Muscle of leg (tissue), 11 donors: Measurements from ENCODE around the gene TCF25. TPM values are rescaled to one million over a fixed set of nuclear protein-coding genes. Genes with fewer than 3 reads are reported as not detected.
"Not testable (repeated sequence)": the region's sequence is repeated elsewhere in the genome, so short reads cannot be mapped to it uniquely, and the experiment has no call there.

Experiments used
- DNase-seq: peaks from one replicate; pipeline ENCODE4 v3.0.0; 2013
- H3K27ac ChIP-seq: one replicate; pipeline ENCODE4 v1.5.1; 2013; ENCODE audit warnings: mild to moderate bottlenecking, low read length, control low read depth
- H3K27me3 ChIP-seq: one replicate; pipeline ENCODE4 v1.6.1; 2013; ENCODE audit warnings: low read length; ENCODE audit not compliant: control insufficient read depth, insufficient read depth
- H3K36me3 ChIP-seq: one replicate; pipeline ENCODE4 v1.6.1; 2013; ENCODE audit warnings: low read length; ENCODE audit not compliant: control insufficient read depth, insufficient read depth
- H3K4me1 ChIP-seq: one replicate; pipeline ENCODE4 v1.6.1; 2013; ENCODE audit warnings: low read length; ENCODE audit not compliant: control insufficient read depth, insufficient read depth
- H3K4me3 ChIP-seq: one replicate; pipeline ENCODE4 v1.5.1; 2013; ENCODE audit warnings: low read length, control low read depth
- H3K9me3 ChIP-seq: replicated peaks from 2 replicates; pipeline ENCODE4 v1.6.1; 2013; ENCODE audit warnings: low read depth, low read length; ENCODE audit not compliant: control insufficient read depth
- WGBS: methylation state at CpG from one replicate; pipeline ENCODE4 v1.1.5; 2013; ENCODE audit warnings: missing lambda C conversion rate; ENCODE audit not compliant: insufficient coverage; 5-methylcytosine and 5-hydroxymethylcytosine counted together
- polyA plus RNA-seq, 8 donors: library from polyadenylated mRNA; unstranded; fragments of 120-200 nt; gene quantifications; one replicate each; pipeline versions ENCODE4 v1.2.1 to v1.2.3, GENCODE V29; 2013; ENCODE audit warnings: inconsistent platforms in 1 of 8, low replicate concordance in 1 of 8; ENCODE audit not compliant: insufficient read length in 8 of 8, insufficient read depth in 1 of 8
- total RNA-seq: library from RNA; stranded (reverse); fragments of 120-200 nt; gene quantifications from one replicate; pipeline ENCODE4 v1.2.4, GENCODE V29; 2013

Gene TCF25
- total and polyA plus RNA-seq, 9 donors = 104 to 141 (median 117) TPM

DNA sequence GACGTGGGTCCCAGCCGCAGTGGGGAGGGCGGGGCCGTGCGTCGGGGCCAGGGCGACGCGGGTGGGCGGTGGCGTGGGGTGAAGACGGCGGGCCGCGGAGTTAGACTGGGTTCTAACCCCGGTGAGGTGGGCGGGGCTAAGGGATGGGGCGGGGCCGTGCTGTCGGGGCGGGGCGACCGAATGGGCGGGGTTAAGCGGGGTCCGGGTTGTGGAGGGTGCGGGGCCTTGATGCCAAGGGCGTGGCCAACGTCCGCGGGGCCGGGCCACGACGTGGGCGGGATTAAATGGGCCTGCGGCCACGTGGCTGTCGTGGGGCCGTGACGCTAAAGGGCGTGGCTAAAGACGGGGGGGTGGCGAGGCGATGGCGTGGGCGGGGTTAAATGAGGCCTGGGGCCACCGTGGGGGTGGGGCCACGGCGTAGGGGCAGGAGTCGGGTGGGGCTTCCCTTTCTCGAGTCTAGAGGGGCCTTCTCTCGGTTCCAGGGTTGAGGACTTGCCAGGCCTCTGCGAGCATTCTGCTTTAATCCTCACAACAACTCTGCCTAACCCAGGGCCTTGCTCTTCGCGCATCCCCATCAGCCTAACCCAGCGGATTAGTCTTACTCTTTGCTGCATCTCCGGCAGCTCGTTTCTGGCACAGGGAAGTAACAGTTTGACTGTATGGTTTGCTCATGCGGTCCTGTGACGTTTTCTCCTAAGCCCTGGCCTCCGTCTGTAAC is 739 bp downstream of the TCF25 start:
- H3K27me3 ChIP-seq = no peaks in the 10 kb centered on the region
- WGBS = under 1% methylated on average over 54 of the region's 61 CpGs
- peak overlapping the region; percentile 88 for H3K4me3 ChIP-seq
- H3K9me3 ChIP-seq = no peaks in the 10 kb centered on the region
- peak; percentile 97 for DNase-seq
- peak overlapping the region; percentile 100 for H3K27ac ChIP-seq
- peaks cover 17% of the 10 kb centered on the region for H3K4me1 ChIP-seq
- H3K36me3 ChIP-seq = peaks cover 21% of the 10 kb centered on the region

DNA sequence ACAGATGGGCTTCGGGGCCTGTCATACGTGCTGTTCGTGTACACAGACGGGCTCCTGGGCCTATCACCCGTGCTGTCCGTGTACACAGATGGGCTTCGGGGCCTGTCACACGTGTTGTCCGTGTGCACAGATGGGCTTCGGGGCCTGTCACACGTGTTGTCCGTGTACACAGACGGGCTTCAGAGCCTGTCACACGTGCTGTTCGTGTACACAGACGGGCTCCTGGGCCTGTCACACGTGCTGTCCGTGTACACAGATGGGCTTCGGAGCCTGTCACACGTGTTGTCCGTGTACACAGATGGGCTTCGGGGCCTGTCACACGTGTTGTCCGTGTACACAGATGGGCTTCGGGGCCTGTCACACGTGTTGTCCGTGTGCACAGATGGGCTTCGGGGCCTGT is 5.7 kb downstream of the TCF25 start:
- H3K4me1 ChIP-seq, H3K9me3 ChIP-seq, H3K4me3 ChIP-seq, DNase-seq, H3K27ac ChIP-seq, H3K27me3 ChIP-seq: not testable (repeated sequence)
- peaks cover 61% of the 10 kb centered on the region for H3K36me3 ChIP-seq
- 98% methylated on average over 18 of the region's 28 CpGs for WGBS

DNA sequence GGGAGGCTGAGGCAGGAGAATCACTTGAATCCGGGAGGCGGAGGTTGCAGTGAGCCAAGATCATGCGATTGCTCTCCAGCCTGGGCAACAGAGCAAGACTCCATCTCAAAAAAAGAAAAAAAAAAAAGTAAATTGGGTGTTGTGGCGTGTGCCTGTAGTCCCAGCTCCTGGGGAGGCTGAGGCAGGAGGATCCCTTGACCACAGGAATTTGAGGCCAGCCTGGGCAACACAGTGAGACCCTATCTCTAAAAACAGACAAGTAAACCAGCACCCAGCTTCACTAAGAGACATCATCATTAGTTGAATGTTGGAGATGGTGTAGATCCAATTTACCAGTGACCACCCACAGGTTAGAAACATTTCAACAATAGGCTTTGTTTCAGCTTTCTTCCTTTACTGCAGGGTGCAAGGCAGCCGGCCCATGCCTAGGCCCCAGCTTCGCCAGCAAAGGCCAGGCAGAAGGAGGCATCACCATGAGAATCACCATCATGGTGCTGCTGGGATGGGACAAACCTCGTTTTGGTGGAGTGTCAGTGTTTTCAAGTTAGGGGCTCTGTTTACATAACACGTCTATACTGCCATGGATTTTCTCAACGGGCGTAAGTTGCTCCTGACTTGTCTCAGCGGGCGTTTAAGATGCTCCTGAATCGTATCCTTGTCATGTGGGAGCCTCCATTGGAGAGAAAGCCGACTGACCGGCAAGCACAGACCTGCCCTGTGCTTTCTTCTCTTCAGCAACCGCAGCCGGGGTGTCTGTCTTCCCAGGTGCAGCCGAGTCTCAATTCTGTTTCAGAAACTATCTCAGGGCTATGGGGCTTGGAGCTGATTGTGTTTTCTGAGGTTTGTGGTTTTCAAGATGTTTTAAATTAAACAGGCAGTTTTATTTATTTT is 7.3 kb downstream of the TCF25 start:
- H3K36me3 ChIP-seq = peaks cover 62% of the 10 kb centered on the region
- WGBS = 88% methylated on average over 10 of the region's 18 CpGs
- H3K4me1 ChIP-seq = no peaks in the 10 kb centered on the region
- H3K4me3 ChIP-seq = no peak overlapping the region
- H3K27me3 ChIP-seq = no peaks in the 10 kb centered on the region
- H3K9me3 ChIP-seq = no peaks in the 10 kb centered on the region
- H3K27ac ChIP-seq = no peak overlapping the region
- no peak for DNase-seq

DNA sequence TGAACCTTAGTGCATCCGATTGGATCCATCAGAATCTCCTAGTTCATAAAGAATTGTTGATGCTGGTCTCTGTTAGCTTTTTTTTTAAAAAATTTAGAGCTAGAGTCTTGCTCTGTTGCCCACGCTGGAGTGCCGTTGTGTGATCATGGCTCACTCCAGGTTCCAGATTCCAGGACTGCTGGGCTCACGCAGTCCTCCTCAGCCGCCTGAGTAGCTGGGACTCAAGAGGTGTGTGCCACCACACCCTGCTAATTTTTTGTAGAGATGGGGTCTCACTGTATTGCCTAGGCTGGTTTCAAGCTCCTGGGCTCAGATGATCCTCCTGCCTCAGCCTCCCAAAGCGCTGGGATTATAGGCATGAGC is 8.0 kb downstream of the TCF25 start:
- no peak for DNase-seq
- no peaks in the 10 kb centered on the region for H3K27me3 ChIP-seq
- H3K4me3 ChIP-seq = no peak overlapping the region
- WGBS = 86% methylated on average over 6 of the region's 6 CpGs
- no peaks in the 10 kb centered on the region for H3K4me1 ChIP-seq
- no peak overlapping the region for H3K27ac ChIP-seq
- H3K36me3 ChIP-seq = peaks cover 63% of the 10 kb centered on the region
- H3K9me3 ChIP-seq = no peaks in the 10 kb centered on the region

DNA sequence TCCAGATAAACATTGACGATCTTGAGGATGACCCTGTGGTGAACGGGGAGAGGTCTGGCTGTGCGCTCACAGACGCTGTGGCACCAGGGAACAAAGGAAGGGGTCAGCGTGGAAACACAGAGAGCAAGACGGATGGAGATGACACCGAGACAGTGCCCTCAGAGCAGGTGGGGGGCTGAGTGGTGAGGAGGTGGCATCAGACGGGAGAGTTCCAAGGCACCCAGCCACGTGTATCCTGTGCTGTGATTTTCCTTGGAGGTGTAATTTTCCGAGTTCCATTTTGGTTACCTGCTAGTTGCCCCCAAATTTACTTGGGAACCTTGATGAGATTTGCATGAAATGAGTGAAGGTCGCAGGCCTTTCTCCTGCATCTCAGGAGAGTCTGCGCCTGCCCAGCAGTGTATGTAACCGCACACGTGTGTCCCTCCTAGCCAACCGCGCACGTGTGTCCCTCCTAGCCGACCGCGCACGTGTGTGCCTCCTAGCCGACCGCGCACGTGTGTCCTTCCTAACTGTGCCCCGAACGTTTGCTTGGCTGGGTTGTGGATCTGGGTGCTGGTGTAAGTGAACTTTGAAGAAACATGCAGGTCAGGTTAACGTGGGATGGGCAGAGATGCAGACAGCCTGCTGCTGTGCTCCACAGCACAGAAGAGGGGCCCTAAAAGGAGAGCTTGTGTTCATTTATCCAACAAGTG is 10.1 kb downstream of the TCF25 start:
- H3K4me3 ChIP-seq = no peak overlapping the region
- DNase-seq = no peak
- H3K36me3 ChIP-seq = peaks cover 81% of the 10 kb centered on the region
- H3K27ac ChIP-seq = no peak overlapping the region
- WGBS = 93% methylated on average over 28 of the region's 28 CpGs
- H3K9me3 ChIP-seq = no peaks in the 10 kb centered on the region
- no peaks in the 10 kb centered on the region for H3K4me1 ChIP-seq
- no peaks in the 10 kb centered on the region for H3K27me3 ChIP-seq

DNA sequence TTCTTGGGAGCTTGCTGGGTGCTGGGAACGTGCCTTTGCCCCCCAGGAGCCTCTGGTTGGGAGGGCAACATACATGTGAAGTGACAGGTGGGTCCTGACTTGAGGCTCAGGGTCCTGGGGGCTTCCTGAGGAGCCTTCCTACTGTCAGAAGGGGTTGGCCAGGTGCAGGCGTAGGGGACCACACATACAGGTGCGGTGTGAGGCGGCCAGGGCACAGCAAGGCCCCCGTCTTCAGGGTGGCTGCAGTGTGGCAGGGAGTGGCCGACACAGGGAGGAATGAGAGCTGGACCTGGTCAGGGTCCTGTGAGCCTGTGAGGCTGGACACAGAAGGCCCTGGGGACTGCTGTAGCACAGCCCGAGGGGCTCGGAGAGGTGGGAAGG is 10.6 kb downstream of the TCF25 start:
- Histone ChIP-seq H3K9me3 (no peaks in the 10 kb centered on the region), H3K4me1 (no peaks in the 10 kb centered on the region)
- WGBS = 96% methylated on average over 8 of the region's 8 CpGs

DNA sequence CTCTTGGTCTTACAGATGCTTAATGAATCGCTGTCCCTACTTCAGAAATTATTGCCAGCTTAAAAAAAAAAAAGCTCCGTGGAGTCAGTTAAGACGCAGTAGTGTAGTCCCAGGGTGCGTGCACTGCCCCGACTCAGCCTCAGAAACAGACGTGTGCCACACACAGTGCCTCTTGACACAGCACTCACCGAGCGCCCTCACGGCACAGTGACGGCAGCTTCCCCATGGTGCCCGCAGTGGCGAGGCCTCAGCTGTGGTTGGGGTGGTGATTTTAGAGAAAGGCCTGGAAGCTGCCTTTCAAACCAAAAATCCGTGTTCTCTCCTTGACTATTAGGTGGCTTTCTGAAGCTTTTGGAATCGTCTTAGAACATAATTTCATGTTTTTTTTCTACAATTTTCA is 13.9 kb downstream of the TCF25 start:
- Histone ChIP-seq H3K36me3 (peaks cover 83% of the 10 kb centered on the region), H3K27ac (no peak overlapping the region), H3K27me3 (no peaks in the 10 kb centered on the region), H3K4me3 (no peak overlapping the region), H3K4me1 (no peaks in the 10 kb centered on the region), H3K9me3 (no peaks in the 10 kb centered on the region)
- DNase-seq = no peak
- WGBS = 96% methylated on average over 7 of the region's 14 CpGs

More for the DNA sequence above, 10.6 kb downstream of the TCF25 start:
- Histone ChIP-seq H3K27ac (no peak overlapping the region), H3K4me3 (no peak overlapping the region), H3K36me3 (peaks cover 80% of the 10 kb centered on the region), H3K27me3 (no peaks in the 10 kb centered on the region)
- DNase-seq = no peak

DNA sequence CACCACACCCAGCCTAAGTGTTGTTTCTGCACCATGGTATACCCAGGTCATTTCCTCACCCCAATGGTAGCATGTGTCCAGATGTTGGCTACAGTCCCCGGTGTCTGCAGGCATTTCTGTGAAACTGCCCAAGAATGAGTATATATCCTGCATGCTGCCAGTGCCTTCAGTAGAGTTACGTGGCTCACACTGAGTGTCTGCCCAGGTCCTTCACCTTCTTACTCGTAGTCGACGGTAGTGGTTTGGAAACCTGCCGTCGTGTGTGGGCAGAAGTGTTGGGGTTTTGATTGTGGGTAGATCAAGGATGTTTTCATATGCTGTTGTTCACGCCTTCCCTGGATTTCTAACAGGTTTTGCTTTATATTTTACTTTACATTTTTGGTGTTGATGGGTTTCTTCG is 16.8 kb downstream of the TCF25 start:
- 77% methylated on average over 5 of the region's 9 CpGs for WGBS
- Histone ChIP-seq H3K27ac (no peak overlapping the region), H3K36me3 (peaks cover 85% of the 10 kb centered on the region), H3K9me3 (no peaks in the 10 kb centered on the region), H3K4me1 (no peaks in the 10 kb centered on the region), H3K4me3 (no peak overlapping the region), H3K27me3 (no peaks in the 10 kb centered on the region)
- no peak for DNase-seq

DNA sequence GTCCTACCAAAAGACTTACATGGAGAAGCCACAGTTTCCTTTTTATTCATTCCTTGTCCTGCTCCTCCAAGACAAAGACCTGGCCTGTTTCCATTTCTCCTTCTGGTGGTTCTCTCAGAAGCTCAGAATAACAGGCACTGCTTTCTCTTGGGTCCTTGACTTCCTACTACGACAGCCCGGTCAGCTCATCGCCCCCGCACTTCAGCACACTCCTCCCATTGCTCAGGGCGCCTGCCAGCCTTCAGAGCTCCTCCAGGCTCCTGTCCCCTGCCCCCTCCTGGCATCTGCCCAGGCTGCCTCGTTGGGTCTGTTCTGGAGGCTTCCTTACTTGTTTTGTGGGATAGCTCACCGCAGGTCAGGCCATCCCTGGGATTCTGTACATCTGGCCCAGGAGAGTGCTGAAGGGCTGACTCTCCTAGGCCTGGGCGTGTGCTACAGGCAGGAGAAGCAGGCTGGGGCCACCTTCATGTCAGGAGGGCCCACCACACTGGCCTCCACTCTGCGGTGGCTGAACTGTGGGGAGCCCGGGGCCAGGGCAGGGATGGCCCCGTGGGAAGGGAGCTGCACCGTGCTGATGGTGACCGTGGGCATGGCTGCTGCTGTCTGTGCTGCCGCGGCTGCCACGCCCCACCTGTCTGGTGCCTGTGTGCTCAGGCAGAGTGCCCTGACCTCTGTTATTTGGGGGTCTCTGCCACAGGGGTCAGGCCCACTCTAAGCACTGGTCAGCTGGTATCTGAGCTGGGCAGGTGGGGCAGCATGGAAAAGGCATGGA is 17.7 kb downstream of the TCF25 start:
- no peaks in the 10 kb centered on the region for H3K27me3 ChIP-seq
- WGBS = 83% methylated on average over 15 of the region's 16 CpGs
- DNase-seq = peak; percentile 46
- peaks cover 84% of the 10 kb centered on the region for H3K36me3 ChIP-seq
- H3K9me3 ChIP-seq = no peaks in the 10 kb centered on the region
- no peak overlapping the region for H3K27ac ChIP-seq
- H3K4me1 ChIP-seq = no peaks in the 10 kb centered on the region
- H3K4me3 ChIP-seq = no peak overlapping the region
